Prostate gland (tissue), 2 donors: ENCODE measurements around the gene CAMKMT. TPM values are rescaled to one million over a fixed set of nuclear protein-coding genes. Genes with fewer than 3 reads are reported as not detected.
"Not testable (repeated sequence)": the region's sequence is repeated elsewhere in the genome, so short reads cannot be mapped to it uniquely, and the experiment has no call there.

Experiments
- DNase-seq: peaks from one replicate; pipeline ENCODE4 v3.0.0-alpha.2; 2019; ENCODE audit warnings: low spot score
- H3K27ac ChIP-seq, 2 donors: fragments of 200-600 bp; sonication (generic); 2 replicates each; pipeline ENCODE4 v1.5.1; 2017 to 2019
- H3K27me3 ChIP-seq: fragments of 200-600 bp; sonication (generic); replicated peaks from 2 replicates; pipeline ENCODE4 v1.5.1; 2019; ENCODE audit not compliant: insufficient read depth
- H3K36me3 ChIP-seq, 2 donors: fragments of 200-600 bp; sonication (generic); 1 replicate in 1 of 2; 2 replicates in 1 of 2; pipeline versions ENCODE4 v1.5.1 to v1.8.1; 2017 to 2019
- H3K4me1 ChIP-seq: fragments of 200-600 bp; sonication (generic); replicated peaks from 2 replicates; pipeline ENCODE4 v1.5.1; 2019
- H3K4me3 ChIP-seq, 2 donors: fragments of 200-600 bp; sonication (generic); 2 replicates each; pipeline ENCODE4 v1.5.1; 2017 to 2019
- H3K9me3 ChIP-seq: fragments of 200-600 bp; sonication (generic); 2 replicates; pipeline ENCODE4 v1.5.1; 2017
- CTCF ChIP-seq, 4 experiments: fragments of 200-600 bp in 2 of 4; fragments of 450-650 bp in 2 of 4; sonication (generic) in 2 of 4; IDR thresholded peaks; 1 replicate in 3 of 4; 2 replicates in 1 of 4; pipeline ENCODE4 v1.5.1; 2016 to 2019; ENCODE audit warnings: antibody characterized with exemption in 4 of 4, mild to moderate bottlenecking in 2 of 4, moderate library complexity in 2 of 4
- POLR2A ChIP-seq: fragments of 450-650 bp; IDR thresholded peaks from one replicate; pipeline ENCODE4 v1.6.1; 2016; ENCODE audit warnings: antibody characterized with exemption, mild to moderate bottlenecking
- POLR2AphosphoS5 ChIP-seq: sonication (generic); formaldehyde crosslinking; IDR thresholded peaks from one replicate; pipeline ENCODE4 v1.6.1; 2017; ENCODE audit warnings: antibody characterized with exemption
- WGBS: methylation state at CpG from one replicate; pipeline ENCODE4 v1.1.5; 2018; 5-methylcytosine and 5-hydroxymethylcytosine counted together
- intact Hi-C: fragments of 100-400 bp; cut with DNase I; formaldehyde crosslinking; loops from one replicate; pipeline ENCODE4 v1.14.2; 2022
- total RNA-seq, 2 donors: library from RNA; depleted of rRNA; stranded (reverse); fragments of >200 nt; gene quantifications; one replicate each; pipeline ENCODE4 v1.1.0, GENCODE V29; 2016

CAMKMT gene
- total RNA-seq, 2 donors from 2014 or later, result 5.4 to 7.6 TPM

- Histone ChIP-seq H3K4me3 (no peak overlapping the region), H3K27me3 (no peaks in the 10 kb centered on the region), H3K9me3 (no peaks in the 10 kb centered on the region), H3K4me1 (no peaks in the 10 kb centered on the region), H3K36me3 (no peaks in the 10 kb centered on the region), H3K27ac (no peak overlapping the region)
- no peak for DNase-seq
- TF ChIP-seq POLR2AphosphoS5, result no peak
- intact Hi-C loops, result no loop called here
- 88% methylated on average over 3 of the region's 3 CpGs for WGBS
Measured at GRCh38 chr2:44496130-44496529, 134.4 kb downstream of the CAMKMT start.

DNA sequence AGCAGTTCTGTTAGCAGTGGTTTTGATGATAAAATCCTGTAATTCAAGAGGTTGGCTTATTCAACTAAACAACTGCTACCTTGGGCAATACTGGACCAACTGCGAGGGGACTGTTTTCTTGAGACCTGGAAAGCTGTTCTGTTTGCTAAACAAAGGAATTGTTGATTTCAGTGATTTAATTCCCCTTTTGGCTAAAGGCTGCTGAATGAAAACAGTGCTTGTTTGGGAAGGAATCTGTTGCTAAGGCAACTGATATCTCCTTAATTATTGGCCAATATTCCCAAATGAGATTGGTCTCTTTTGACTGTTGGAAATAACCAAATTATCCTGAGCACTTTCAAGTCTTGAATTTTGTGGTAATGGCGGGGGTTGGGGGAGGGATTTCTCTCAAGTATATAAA, 136.8 kb downstream of the CAMKMT start:
- TF ChIP-seq POLR2AphosphoS5 (no peak), POLR2A (no peak), CTCF (IDR thresholded peaks at IDR 0.05) (no peak)
- no peak for DNase-seq
- Histone ChIP-seq H3K27me3 (no peaks in the 10 kb centered on the region), H3K9me3 (no peaks in the 10 kb centered on the region), H3K36me3 (no peaks in the 10 kb centered on the region), H3K27ac (no peak overlapping the region), H3K4me1 (no peaks in the 10 kb centered on the region), H3K4me3 (no peak overlapping the region)
- WGBS, result 60% methylated on average over 2 of the region's 2 CpGs
- intact Hi-C loops, result no loop called here

DNA sequence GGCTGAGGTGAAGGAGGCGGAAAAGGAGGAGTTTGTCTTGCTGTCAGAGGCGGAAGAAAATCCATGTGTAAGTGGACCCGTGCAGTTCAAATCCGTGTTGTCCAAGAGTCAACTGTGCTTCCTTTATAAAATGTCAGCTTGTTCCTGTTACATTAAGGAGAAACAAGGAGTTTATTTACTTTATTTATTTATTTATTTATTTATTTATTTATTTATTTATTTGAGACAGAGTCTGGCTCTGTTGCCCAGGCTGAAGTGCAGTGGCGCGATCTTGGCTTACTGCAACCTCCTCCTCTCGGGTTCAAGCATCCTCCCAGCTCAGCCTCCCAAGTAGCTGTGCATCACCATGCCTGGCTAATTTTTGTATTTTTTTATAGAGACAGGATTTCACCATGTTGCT, 143.9 kb downstream of the CAMKMT start:
- H3K27ac ChIP-seq, H3K4me1 ChIP-seq, DNase-seq, H3K9me3 ChIP-seq, intact Hi-C loops, H3K36me3 ChIP-seq, H3K4me3 ChIP-seq, H3K27me3 ChIP-seq: not testable (repeated sequence)
- WGBS, result 97% methylated on average over 7 of the region's 7 CpGs

- H3K27ac ChIP-seq, result no peak overlapping the region
- 97% methylated on average over 2 of the region's 2 CpGs for WGBS
- no peaks in the 10 kb centered on the region for H3K4me1 ChIP-seq
- no peak for TF ChIP-seq CTCF (IDR thresholded peaks at IDR 0.05)
- no peak overlapping the region for H3K4me3 ChIP-seq
- intact Hi-C loops, result no loop called here
- H3K9me3 ChIP-seq, result no peaks in the 10 kb centered on the region
- DNase-seq, result no peak
- H3K27me3 ChIP-seq, result no peaks in the 10 kb centered on the region
- H3K36me3 ChIP-seq, result no peaks in the 10 kb centered on the region
Measured at GRCh38 chr2:44510246-44510645, 148.5 kb downstream of the CAMKMT start.

- Histone ChIP-seq H3K27me3 (no peaks in the 10 kb centered on the region), H3K9me3 (no peaks in the 10 kb centered on the region), H3K27ac (no peak overlapping the region), H3K4me3 (no peak overlapping the region), H3K36me3 (no peaks in the 10 kb centered on the region), H3K4me1 (no peaks in the 10 kb centered on the region)
- DNase-seq, result no peak
- intact Hi-C loops, result no loop called here
- whole genome bisulfite sequencing, result 63% methylated on average over 1 of the region's 1 CpG
- TF ChIP-seq POLR2A, result no peak
- no peak for TF ChIP-seq CTCF (IDR thresholded peaks at IDR 0.05)
- no peak for TF ChIP-seq POLR2AphosphoS5
Measured at GRCh38 chr2:44515416-44515815, 153.7 kb downstream of the CAMKMT start.

DNA sequence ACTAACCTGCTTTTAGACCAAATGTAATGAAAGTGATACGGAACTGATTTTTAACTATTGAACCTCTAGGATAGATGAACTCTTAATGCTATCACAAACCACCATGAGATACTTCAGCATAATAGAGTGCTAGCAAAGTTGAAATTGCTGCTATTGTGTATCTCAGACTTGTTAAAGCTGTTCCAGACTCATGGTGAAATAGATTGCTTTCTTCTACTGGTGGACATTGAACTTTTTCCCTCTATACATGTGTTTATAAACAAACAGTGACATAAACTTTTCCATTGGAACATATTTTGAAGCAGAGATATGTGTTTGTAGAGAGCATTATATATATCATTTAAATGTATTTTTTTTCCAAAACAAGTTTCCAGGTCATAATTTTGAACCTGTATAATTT, 157.3 kb downstream of the CAMKMT start:
- Histone ChIP-seq H3K4me1 (no peaks in the 10 kb centered on the region), H3K27ac (no peak overlapping the region), H3K4me3 (no peak overlapping the region), H3K27me3 (no peaks in the 10 kb centered on the region), H3K9me3 (no peaks in the 10 kb centered on the region), H3K36me3 (no peaks in the 10 kb centered on the region)
- intact Hi-C loops, result no loop called here
- no peak for TF ChIP-seq POLR2AphosphoS5
- no peak for TF ChIP-seq CTCF (IDR thresholded peaks at IDR 0.05)
- 98% methylated on average over 1 of the region's 1 CpG for WGBS
- DNase-seq, result no peak
